ENCODE data around the gene IGF2BP3. TPM values are rescaled to one million over a fixed set of nuclear protein-coding genes. Genes with fewer than 3 reads are reported as not detected.
A peak's percentile ranks its signal among the peaks of the same experiment; 100 is the strongest.

The IGF2BP3 gene
- total and polyA plus RNA-seq, 10 of the 15 experiments (the other 5 are each of a cell fraction or from before 2014, with no cell fraction given) = 4.6 to 61.2 (median 36.9) TPM

DNA sequence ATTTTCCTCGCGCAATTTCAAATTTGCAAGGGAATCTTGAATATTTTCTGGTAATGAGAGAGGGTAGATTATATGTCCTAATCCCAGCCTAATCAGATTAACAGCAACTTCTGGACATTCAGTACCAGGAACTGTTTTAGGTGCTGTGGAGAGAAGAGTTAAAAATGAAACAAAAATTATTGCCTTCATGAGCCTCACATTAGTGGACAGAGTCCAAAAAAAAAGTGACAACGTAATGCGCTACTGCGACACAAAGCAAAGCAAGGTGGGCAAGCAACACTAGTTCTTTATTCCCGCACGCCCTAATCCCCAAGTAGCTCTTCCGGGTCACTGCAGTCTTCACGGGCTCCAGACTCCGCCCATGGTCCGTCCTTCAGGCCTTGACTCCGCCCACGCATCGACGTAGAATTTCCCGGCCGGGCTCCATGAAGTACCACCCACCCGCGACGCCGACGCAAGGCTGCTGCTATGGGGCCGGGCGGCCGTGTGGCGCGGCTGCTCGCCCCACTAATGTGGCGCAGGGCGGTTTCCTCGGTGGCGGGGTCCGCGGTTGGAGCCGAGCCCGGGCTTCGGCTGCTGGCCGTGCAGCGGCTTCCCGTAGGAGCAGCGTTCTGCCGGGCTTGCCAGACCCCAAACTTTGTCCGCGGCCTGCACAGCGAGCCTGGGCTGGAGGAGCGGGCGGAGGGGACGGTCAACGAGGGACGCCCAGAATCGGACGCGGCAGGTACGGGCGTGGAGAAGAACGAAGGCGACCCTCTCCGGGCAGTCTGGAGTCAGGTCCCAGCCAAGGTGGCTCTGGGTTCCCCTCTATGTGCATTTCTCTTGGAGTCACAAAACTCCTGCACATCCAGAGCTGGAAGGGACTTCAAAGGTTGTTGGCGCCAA lies 171.2 kb downstream of the IGF2BP3 start, which contains the start of gene MALSU1 (continued):
- TF ChIP-seq, protein P1, sequence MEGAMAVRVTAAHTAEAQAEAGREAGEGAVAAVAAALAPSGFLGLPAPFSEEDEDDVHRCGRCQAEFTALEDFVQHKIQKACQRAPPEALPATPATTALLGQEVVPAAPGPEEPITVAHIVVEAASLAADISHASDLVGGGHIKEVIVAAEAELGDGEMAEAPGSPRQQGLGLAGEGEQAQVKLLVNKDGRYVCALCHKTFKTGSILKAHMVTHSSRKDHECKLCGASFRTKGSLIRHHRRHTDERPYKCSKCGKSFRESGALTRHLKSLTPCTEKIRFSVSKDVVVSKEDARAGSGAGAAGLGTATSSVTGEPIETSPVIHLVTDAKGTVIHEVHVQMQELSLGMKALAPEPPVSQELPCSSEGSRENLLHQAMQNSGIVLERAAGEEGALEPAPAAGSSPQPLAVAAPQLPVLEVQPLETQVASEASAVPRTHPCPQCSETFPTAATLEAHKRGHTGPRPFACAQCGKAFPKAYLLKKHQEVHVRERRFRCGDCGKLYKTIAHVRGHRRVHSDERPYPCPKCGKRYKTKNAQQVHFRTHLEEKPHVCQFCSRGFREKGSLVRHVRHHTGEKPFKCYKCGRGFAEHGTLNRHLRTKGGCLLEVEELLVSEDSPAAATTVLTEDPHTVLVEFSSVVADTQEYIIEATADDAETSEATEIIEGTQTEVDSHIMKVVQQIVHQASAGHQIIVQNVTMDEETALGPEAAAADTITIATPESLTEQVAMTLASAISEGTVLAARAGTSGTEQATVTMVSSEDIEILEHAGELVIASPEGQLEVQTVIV (IDR thresholded peaks at IDR 0.05; ENCODE audit: borderline replicate concordance, partially characterized antibody) = peak; percentile 54
- TF ChIP-seq GABPA (IDR thresholded peaks at IDR 0.05; ENCODE audit: low read depth) (peak; percentile 86), BCL11A (IDR thresholded peaks at IDR 0.05; ENCODE audit: low read depth, low read length) (no peak), SREBF2 (IDR thresholded peaks at IDR 0.05; ENCODE audit: low read length) (no peak), BACH1 (IDR thresholded peaks at IDR 0.05; ENCODE audit: borderline replicate concordance) (peak; percentile 58; the same call in 1 of the 2 replicates), KAT2A (conservative IDR thresholded peaks at IDR 0.05; ENCODE audit: control insufficient read depth, low read depth, low read length) (no peak), ZNF274 (IDR thresholded peaks at IDR 0.05; ENCODE audit: insufficient read depth, insufficient read length) (no peak), BHLHE40 (IDR thresholded peaks at IDR 0.05; ENCODE audit: borderline replicate concordance in 1 of 2, low read depth in 2 of 2, low read length in 1 of 2) (peak in 1 of 2 experiments; percentile 51; a peak in 2 of 4 replicates), SREBF1 (IDR thresholded peaks at IDR 0.05; ENCODE audit: low read length) (peak; percentile 58), SIN3A (IDR thresholded peaks at IDR 0.05; ENCODE audit: low read depth, low read length) (peak; percentile 32; the same call in 1 of the 2 replicates), RB1 (IDR thresholded peaks at IDR 0.05; ENCODE audit: borderline replicate concordance) (peak; percentile 53; the same call in 1 of the 2 replicates), HDAC6 (IDR thresholded peaks at IDR 0.05; ENCODE audit: unreplicated experiment) (no peak), SRF (IDR thresholded peaks at IDR 0.05; ENCODE audit: low read depth in 2 of 2, low read length in 2 of 2) (peak; percentile 22 to 68; a peak in 3 of 4 replicates), HCFC1 (IDR thresholded peaks at IDR 0.05; ENCODE audit: low read length) (peak; percentile 53), JUND (IDR thresholded peaks at IDR 0.05; ENCODE audit: low read depth, low read length) (no peak), CEBPB (IDR thresholded peaks at IDR 0.05; ENCODE audit: borderline replicate concordance in 1 of 2, low read depth in 2 of 2, low read length in 2 of 2) (no peak), ZSCAN29 (IDR thresholded peaks at IDR 0.05) (no peak), SMAD5 (IDR thresholded peaks at IDR 0.05; ENCODE audit: low read depth) (peak; percentile 82)
- TF ChIP-seq, protein P2, sequence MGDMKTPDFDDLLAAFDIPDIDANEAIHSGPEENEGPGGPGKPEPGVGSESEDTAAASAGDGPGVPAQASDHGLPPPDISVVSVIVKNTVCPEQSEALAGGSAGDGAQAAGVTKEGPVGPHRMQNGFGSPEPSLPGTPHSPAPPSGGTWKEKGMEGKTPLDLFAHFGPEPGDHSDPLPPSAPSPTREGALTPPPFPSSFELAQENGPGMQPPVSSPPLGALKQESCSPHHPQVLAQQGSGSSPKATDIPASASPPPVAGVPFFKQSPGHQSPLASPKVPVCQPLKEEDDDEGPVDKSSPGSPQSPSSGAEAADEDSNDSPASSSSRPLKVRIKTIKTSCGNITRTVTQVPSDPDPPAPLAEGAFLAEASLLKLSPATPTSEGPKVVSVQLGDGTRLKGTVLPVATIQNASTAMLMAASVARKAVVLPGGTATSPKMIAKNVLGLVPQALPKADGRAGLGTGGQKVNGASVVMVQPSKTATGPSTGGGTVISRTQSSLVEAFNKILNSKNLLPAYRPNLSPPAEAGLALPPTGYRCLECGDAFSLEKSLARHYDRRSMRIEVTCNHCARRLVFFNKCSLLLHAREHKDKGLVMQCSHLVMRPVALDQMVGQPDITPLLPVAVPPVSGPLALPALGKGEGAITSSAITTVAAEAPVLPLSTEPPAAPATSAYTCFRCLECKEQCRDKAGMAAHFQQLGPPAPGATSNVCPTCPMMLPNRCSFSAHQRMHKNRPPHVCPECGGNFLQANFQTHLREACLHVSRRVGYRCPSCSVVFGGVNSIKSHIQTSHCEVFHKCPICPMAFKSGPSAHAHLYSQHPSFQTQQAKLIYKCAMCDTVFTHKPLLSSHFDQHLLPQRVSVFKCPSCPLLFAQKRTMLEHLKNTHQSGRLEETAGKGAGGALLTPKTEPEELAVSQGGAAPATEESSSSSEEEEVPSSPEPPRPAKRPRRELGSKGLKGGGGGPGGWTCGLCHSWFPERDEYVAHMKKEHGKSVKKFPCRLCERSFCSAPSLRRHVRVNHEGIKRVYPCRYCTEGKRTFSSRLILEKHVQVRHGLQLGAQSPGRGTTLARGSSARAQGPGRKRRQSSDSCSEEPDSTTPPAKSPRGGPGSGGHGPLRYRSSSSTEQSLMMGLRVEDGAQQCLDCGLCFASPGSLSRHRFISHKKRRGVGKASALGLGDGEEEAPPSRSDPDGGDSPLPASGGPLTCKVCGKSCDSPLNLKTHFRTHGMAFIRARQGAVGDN (IDR thresholded peaks at IDR 0.05) = peak; percentile 100
- TF ChIP-seq, protein P3, sequence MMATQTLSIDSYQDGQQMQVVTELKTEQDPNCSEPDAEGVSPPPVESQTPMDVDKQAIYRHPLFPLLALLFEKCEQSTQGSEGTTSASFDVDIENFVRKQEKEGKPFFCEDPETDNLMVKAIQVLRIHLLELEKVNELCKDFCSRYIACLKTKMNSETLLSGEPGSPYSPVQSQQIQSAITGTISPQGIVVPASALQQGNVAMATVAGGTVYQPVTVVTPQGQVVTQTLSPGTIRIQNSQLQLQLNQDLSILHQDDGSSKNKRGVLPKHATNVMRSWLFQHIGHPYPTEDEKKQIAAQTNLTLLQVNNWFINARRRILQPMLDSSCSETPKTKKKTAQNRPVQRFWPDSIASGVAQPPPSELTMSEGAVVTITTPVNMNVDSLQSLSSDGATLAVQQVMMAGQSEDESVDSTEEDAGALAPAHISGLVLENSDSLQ (IDR thresholded peaks at IDR 0.05) = peak; percentile 84
- TF ChIP-seq, protein P4, sequence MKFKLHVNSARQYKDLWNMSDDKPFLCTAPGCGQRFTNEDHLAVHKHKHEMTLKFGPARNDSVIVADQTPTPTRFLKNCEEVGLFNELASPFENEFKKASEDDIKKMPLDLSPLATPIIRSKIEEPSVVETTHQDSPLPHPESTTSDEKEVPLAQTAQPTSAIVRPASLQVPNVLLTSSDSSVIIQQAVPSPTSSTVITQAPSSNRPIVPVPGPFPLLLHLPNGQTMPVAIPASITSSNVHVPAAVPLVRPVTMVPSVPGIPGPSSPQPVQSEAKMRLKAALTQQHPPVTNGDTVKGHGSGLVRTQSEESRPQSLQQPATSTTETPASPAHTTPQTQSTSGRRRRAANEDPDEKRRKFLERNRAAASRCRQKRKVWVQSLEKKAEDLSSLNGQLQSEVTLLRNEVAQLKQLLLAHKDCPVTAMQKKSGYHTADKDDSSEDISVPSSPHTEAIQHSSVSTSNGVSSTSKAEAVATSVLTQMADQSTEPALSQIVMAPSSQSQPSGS (IDR thresholded peaks at IDR 0.05; ENCODE audit: low read length) = peak; percentile 15; the same call in 1 of the 2 replicates

Data from GM12878 (cell line).